BE2C (cell line): Measurements from ENCODE around the gene ATP8B3.

ENCODE experiments used
- DNase-seq: peaks from one replicate; pipeline ENCODE4 v3.0.0-alpha.2; 2020
- H3K27me3 ChIP-seq: fragments of 250-450 bp; sonication (Bioruptor Pico); 2 replicates; pipeline ENCODE4 v1.5.1; 2020; ENCODE audit warnings: mild to moderate bottlenecking
- H3K36me3 ChIP-seq: fragments of 250-450 bp; sonication (Bioruptor Pico); 2 replicates; pipeline ENCODE4 v1.5.1; 2020; ENCODE audit warnings: mild to moderate bottlenecking
- H3K4me1 ChIP-seq: fragments of 250-450 bp; sonication (Bioruptor Pico); 2 replicates; pipeline ENCODE4 v1.5.1; 2020
- H3K4me3 ChIP-seq: 2 replicates; pipeline ENCODE4 v1.5.1; 2011; ENCODE audit warnings: low read depth, low read length
- H3K9me3 ChIP-seq: fragments of 250-450 bp; sonication (Bioruptor Pico); 2 replicates; pipeline ENCODE4 v1.5.1; 2020
- CTCF ChIP-seq: IDR thresholded peaks from 2 replicates; pipeline ENCODE4 v1.5.1; 2012; ENCODE audit warnings: mild to moderate bottlenecking, low read depth, low read length

The ATP8B3 gene

DNA sequence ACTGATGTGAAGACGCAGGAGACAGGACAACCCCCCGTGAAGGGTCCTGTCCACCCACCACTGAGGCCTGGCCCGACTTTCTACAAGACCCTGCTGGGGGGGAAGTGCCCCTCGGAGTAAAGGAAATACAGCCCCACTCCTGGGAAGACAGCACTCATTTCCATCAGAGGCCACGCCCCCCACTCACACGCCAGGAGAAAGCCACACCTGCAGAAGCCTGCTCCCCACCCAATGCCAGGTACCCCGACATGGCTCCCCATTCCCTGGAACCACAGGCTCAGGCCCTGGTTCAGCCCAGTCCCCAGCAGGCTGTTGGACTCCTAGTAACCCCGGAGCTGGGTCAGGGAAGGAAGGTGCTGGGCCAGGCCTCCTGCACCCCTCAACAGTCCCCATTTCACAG is 10.9 kb upstream of the ATP8B3 start:
- peaks cover 86% of the 10 kb centered on the region for H3K36me3 ChIP-seq
- no peak for TF ChIP-seq CTCF

GRCh38 chr19:1822210-1822609 is 10.1 kb upstream of the ATP8B3 start:
- Histone ChIP-seq H3K36me3 (peaks cover 86% of the 10 kb centered on the region), H3K4me1 (peaks cover 5% of the 10 kb centered on the region; the same call in 1 of the 2 replicates), H3K27me3 (no peaks in the 10 kb centered on the region), H3K4me3 (no peak overlapping the region), H3K9me3 (no peaks in the 10 kb centered on the region)
- DNase-seq = no peak
- no peak for TF ChIP-seq CTCF

More for the DNA sequence above, 10.9 kb upstream of the ATP8B3 start:
- Histone ChIP-seq H3K4me3 (no peak overlapping the region), H3K4me1 (peaks cover 5% of the 10 kb centered on the region; the same call in 1 of the 2 replicates), H3K27me3 (no peaks in the 10 kb centered on the region), H3K9me3 (no peaks in the 10 kb centered on the region)
- DNase-seq = no peak

DNA sequence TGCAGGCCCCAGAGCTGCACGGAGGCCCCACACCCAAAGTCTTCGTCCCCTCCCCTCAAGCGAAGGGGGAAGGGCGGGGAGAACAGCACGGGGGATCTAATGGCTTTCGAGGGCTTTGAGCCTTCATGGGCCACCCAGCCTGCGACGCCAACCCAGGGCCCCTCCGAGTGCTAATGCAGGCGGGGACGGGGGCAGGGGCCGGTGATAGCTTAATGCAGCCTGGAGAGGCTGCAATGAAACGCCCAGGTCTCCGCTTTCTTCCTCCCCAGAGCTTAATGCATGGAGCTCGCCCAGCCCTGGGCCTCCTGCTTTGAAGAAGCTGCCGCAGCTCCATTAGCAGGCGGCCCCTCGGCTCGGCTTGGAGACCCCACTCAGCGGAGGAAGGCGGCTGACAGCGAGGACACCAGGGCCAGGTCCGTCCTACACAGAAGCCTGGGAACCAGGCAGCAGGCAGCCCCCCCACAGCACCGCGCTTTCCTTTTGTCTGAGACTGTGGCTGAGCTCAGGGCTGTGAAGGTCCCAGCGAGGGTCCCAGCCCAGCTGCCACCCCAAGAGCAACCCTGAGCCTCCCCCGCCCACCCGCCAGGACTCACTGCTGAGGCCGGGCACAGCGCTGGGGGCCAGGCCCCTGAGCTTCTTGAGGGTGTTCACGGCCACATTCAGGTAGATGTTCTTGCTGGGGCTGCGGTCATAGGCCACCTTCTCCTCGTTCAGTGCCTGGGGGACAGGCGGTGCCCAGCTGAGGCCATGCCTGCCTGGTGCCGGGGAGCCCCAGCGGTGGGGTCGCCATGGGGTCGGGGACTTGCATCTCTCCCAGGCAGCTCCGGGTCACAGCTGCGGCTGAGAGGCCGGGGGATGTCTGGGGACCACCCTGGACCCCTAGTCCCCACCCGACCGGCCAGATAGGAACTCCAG is 7.5 kb upstream of the ATP8B3 start:
- Histone ChIP-seq H3K36me3 (peaks cover 83% of the 10 kb centered on the region), H3K27me3 (no peaks in the 10 kb centered on the region)
- no peak for TF ChIP-seq CTCF

GRCh38 chr19:1818549-1819195 is 6.6 kb upstream of the ATP8B3 start:
- no peak for DNase-seq
- peaks cover 76% of the 10 kb centered on the region for H3K36me3 ChIP-seq
- no peak for TF ChIP-seq CTCF

More for the DNA sequence above, 7.5 kb upstream of the ATP8B3 start:
- no peaks in the 10 kb centered on the region for H3K9me3 ChIP-seq
- no peak overlapping the region for H3K4me3 ChIP-seq
- DNase-seq = no peak
- no peaks in the 10 kb centered on the region for H3K4me1 ChIP-seq

DNA sequence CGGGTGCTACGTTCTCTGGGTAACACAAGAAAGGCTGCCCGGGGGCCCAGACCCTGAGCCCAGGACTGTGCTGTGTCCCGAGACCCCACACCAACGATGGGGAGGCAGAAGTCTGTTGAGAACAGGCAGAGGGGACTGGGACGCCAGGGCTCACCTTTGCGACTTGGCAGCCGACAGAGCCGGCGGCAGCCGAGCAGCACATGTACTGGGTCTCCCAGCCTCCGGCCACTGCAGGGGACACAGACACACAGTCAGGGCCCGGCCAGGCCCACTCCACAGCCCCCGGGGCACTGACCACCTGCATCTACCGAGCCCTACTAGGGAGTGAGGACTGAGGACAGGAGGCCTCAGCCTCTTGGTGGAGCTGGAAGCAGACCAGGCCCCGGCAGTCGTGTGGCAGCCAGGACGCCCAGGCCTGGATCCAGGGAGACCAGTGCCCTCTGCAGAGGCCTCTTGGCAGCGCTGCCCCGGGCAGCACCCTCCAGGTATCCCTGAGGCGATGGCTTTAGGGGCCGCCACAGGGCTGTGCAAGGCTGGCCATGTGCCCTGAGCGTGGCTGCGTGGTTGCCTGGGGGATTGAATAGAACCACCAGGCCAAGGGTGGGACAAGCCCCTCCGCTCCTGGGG is 5.6 kb upstream of the ATP8B3 start:
- no peaks in the 10 kb centered on the region for H3K9me3 ChIP-seq
- H3K4me1 ChIP-seq = no peaks in the 10 kb centered on the region
- no peak overlapping the region for H3K4me3 ChIP-seq
- H3K36me3 ChIP-seq = peaks cover 66% of the 10 kb centered on the region
- no peak for TF ChIP-seq CTCF
- no peak for DNase-seq
- no peaks in the 10 kb centered on the region for H3K27me3 ChIP-seq

More at GRCh38 chr19:1818549-1819195, 6.6 kb upstream of the ATP8B3 start:
- H3K9me3 ChIP-seq = no peaks in the 10 kb centered on the region
- H3K27me3 ChIP-seq = no peaks in the 10 kb centered on the region
- no peaks in the 10 kb centered on the region for H3K4me1 ChIP-seq
- no peak overlapping the region for H3K4me3 ChIP-seq
